Measurements from ENCODE around the gene CDKN1B.

The CDKN1B gene

GRCh38 chr12:12684375-12685106, 32.6 kb upstream of the CDKN1B start:
- Histone ChIP-seq H3K27ac (ENCODE audit: low read depth, low read length, severe bottlenecking) (peak overlapping the region; percentile 87), H3K9me3 (ENCODE audit: control insufficient read depth, low read length) (no peaks in the 10 kb centered on the region), H3K4me3 (ENCODE audit: extremely low read depth, insufficient read depth, low read length, poor library complexity, severe bottlenecking) (peak overlapping the region; percentile 57), H3K36me3 (ENCODE audit: control insufficient read depth, insufficient read depth, low read length) (no peaks in the 10 kb centered on the region), H3K4me1 (ENCODE audit: control insufficient read depth, insufficient read depth, low read length, poor library complexity, severe bottlenecking) (peaks cover 12% of the 10 kb centered on the region)
- WGBS, 2 experiments (ENCODE audit: insufficient coverage in 2 of 2), result 0% methylated on average over 1 to 2 of the region's 5 CpGs

- H3K27ac ChIP-seq (ENCODE audit: low read depth, low read length, severe bottlenecking), result peak overlapping the region; percentile 87
- WGBS, 2 experiments (ENCODE audit: insufficient coverage in 2 of 2), result 51 to 65% methylated on average over 3 of the region's 4 CpGs
- H3K9me3 ChIP-seq (ENCODE audit: control insufficient read depth, low read length), result no peaks in the 10 kb centered on the region
- H3K4me3 ChIP-seq (ENCODE audit: extremely low read depth, insufficient read depth, low read length, poor library complexity, severe bottlenecking), result no peak overlapping the region
- H3K4me1 ChIP-seq (ENCODE audit: control insufficient read depth, insufficient read depth, low read length, poor library complexity, severe bottlenecking), result peaks cover 12% of the 10 kb centered on the region
- H3K36me3 ChIP-seq (ENCODE audit: control insufficient read depth, insufficient read depth, low read length), result no peaks in the 10 kb centered on the region
These were observed 31.9 kb upstream of the CDKN1B start for GRCh38 chr12:12685305-12685704.

- no peaks in the 10 kb centered on the region for H3K36me3 ChIP-seq (ENCODE audit: control insufficient read depth, insufficient read depth, low read length)
- H3K4me1 ChIP-seq (ENCODE audit: control insufficient read depth, insufficient read depth, low read length, poor library complexity, severe bottlenecking), result peaks cover 12% of the 10 kb centered on the region
- H3K27ac ChIP-seq (ENCODE audit: low read depth, low read length, severe bottlenecking), result no peak overlapping the region
- H3K4me3 ChIP-seq (ENCODE audit: extremely low read depth, insufficient read depth, low read length, poor library complexity, severe bottlenecking), result no peak overlapping the region
- WGBS, 2 experiments (ENCODE audit: insufficient coverage in 2 of 2), result no CpG with 5 or more reads among the region's 1 CpG
- H3K9me3 ChIP-seq (ENCODE audit: control insufficient read depth, low read length), result no peaks in the 10 kb centered on the region
These were observed 30.7 kb upstream of the CDKN1B start for GRCh38 chr12:12686472-12686871.

- no peaks in the 10 kb centered on the region for H3K9me3 ChIP-seq (ENCODE audit: control insufficient read depth, low read length)
- H3K36me3 ChIP-seq (ENCODE audit: control insufficient read depth, insufficient read depth, low read length), result no peaks in the 10 kb centered on the region
- no peak overlapping the region for H3K4me3 ChIP-seq (ENCODE audit: extremely low read depth, insufficient read depth, low read length, poor library complexity, severe bottlenecking)
- peaks cover 12% of the 10 kb centered on the region for H3K4me1 ChIP-seq (ENCODE audit: control insufficient read depth, insufficient read depth, low read length, poor library complexity, severe bottlenecking)
- no peak overlapping the region for H3K27ac ChIP-seq (ENCODE audit: low read depth, low read length, severe bottlenecking)
These were observed 30.2 kb upstream of the CDKN1B start for GRCh38 chr12:12686925-12687324.

- no peak overlapping the region for H3K4me3 ChIP-seq (ENCODE audit: extremely low read depth, insufficient read depth, low read length, poor library complexity, severe bottlenecking)
- H3K36me3 ChIP-seq (ENCODE audit: control insufficient read depth, insufficient read depth, low read length), result no peaks in the 10 kb centered on the region
- peaks cover 9% of the 10 kb centered on the region for H3K4me1 ChIP-seq (ENCODE audit: control insufficient read depth, insufficient read depth, low read length, poor library complexity, severe bottlenecking)
- 83 to 100% methylated on average over 1 of the region's 5 CpGs for WGBS, 2 experiments (ENCODE audit: insufficient coverage in 2 of 2)
- no peak overlapping the region for H3K27ac ChIP-seq (ENCODE audit: low read depth, low read length, severe bottlenecking)
- no peaks in the 10 kb centered on the region for H3K9me3 ChIP-seq (ENCODE audit: control insufficient read depth, low read length)
These were observed 27.4 kb upstream of the CDKN1B start for GRCh38 chr12:12689647-12690300.

GRCh38 chr12:12691549-12691948, 25.6 kb upstream of the CDKN1B start:
- Histone ChIP-seq H3K27ac (ENCODE audit: low read depth, low read length, severe bottlenecking) (no peak overlapping the region), H3K4me3 (ENCODE audit: extremely low read depth, insufficient read depth, low read length, poor library complexity, severe bottlenecking) (no peak overlapping the region), H3K36me3 (ENCODE audit: control insufficient read depth, insufficient read depth, low read length) (no peaks in the 10 kb centered on the region), H3K4me1 (ENCODE audit: control insufficient read depth, insufficient read depth, low read length, poor library complexity, severe bottlenecking) (peaks cover 2% of the 10 kb centered on the region), H3K9me3 (ENCODE audit: control insufficient read depth, low read length) (no peaks in the 10 kb centered on the region)
- 100% methylated on average over 1 of the region's 2 CpGs for WGBS, 2 experiments (ENCODE audit: insufficient coverage in 2 of 2)

- H3K27ac ChIP-seq (ENCODE audit: low read depth, low read length, severe bottlenecking), result no peak overlapping the region
- 91 to 95% methylated on average over 2 to 3 of the region's 3 CpGs for WGBS, 2 experiments (ENCODE audit: insufficient coverage in 2 of 2)
- no peaks in the 10 kb centered on the region for H3K36me3 ChIP-seq (ENCODE audit: control insufficient read depth, insufficient read depth, low read length)
- H3K4me1 ChIP-seq (ENCODE audit: control insufficient read depth, insufficient read depth, low read length, poor library complexity, severe bottlenecking), result peaks cover 2% of the 10 kb centered on the region
- H3K9me3 ChIP-seq (ENCODE audit: control insufficient read depth, low read length), result no peaks in the 10 kb centered on the region
- H3K4me3 ChIP-seq (ENCODE audit: extremely low read depth, insufficient read depth, low read length, poor library complexity, severe bottlenecking), result no peak overlapping the region
These were observed 24.0 kb upstream of the CDKN1B start for GRCh38 chr12:12693111-12693671.

- no peaks in the 10 kb centered on the region for H3K36me3 ChIP-seq (ENCODE audit: control insufficient read depth, insufficient read depth, low read length)
- WGBS, 2 experiments (ENCODE audit: insufficient coverage in 2 of 2), result 2 to 3% methylated on average over 22 of the region's 29 CpGs
- H3K27ac ChIP-seq (ENCODE audit: low read depth, low read length, severe bottlenecking), result peak overlapping the region; percentile 93
- H3K4me3 ChIP-seq (ENCODE audit: extremely low read depth, insufficient read depth, low read length, poor library complexity, severe bottlenecking), result peak overlapping the region; percentile 59
- peaks cover 2% of the 10 kb centered on the region for H3K4me1 ChIP-seq (ENCODE audit: control insufficient read depth, insufficient read depth, low read length, poor library complexity, severe bottlenecking)
- no peaks in the 10 kb centered on the region for H3K9me3 ChIP-seq (ENCODE audit: control insufficient read depth, low read length)
These were observed 20.4 kb upstream of the CDKN1B start for GRCh38 chr12:12696562-12697383.

GRCh38 chr12:12699345-12699744, 17.8 kb upstream of the CDKN1B start:
- Histone ChIP-seq H3K27ac (ENCODE audit: low read depth, low read length, severe bottlenecking) (no peak overlapping the region), H3K4me1 (ENCODE audit: control insufficient read depth, insufficient read depth, low read length, poor library complexity, severe bottlenecking) (peaks cover 2% of the 10 kb centered on the region), H3K4me3 (ENCODE audit: extremely low read depth, insufficient read depth, low read length, poor library complexity, severe bottlenecking) (no peak overlapping the region), H3K36me3 (ENCODE audit: control insufficient read depth, insufficient read depth, low read length) (no peaks in the 10 kb centered on the region), H3K9me3 (ENCODE audit: control insufficient read depth, low read length) (no peaks in the 10 kb centered on the region)
- 88 to 89% methylated on average over 1 of the region's 1 CpG for WGBS, 2 experiments (ENCODE audit: insufficient coverage in 2 of 2)

- no peaks in the 10 kb centered on the region for H3K36me3 ChIP-seq (ENCODE audit: control insufficient read depth, insufficient read depth, low read length)
- H3K27ac ChIP-seq (ENCODE audit: low read depth, low read length, severe bottlenecking), result no peak overlapping the region
- H3K9me3 ChIP-seq (ENCODE audit: control insufficient read depth, low read length), result no peaks in the 10 kb centered on the region
- H3K4me3 ChIP-seq (ENCODE audit: extremely low read depth, insufficient read depth, low read length, poor library complexity, severe bottlenecking), result no peak overlapping the region
- H3K4me1 ChIP-seq (ENCODE audit: control insufficient read depth, insufficient read depth, low read length, poor library complexity, severe bottlenecking), result peaks cover 2% of the 10 kb centered on the region
These were observed 16.9 kb upstream of the CDKN1B start for GRCh38 chr12:12700254-12700653.
